Raji (cell line): ENCODE results near the gene CD109.

Experiments used
- POLR2A ChIP-seq: IDR thresholded peaks from 2 replicates; pipeline ENCODE4 v1.6.1; 2011; ENCODE audit warnings: low read depth, low read length, control low read depth; ENCODE audit not compliant: insufficient read depth

CD109 gene

GRCh38 chr6:73671911-73672685, 23.9 kb upstream of the CD109 start:
- no peak for TF ChIP-seq POLR2A

GRCh38 chr6:73675466-73676098, 20.4 kb upstream of the CD109 start:
- TF ChIP-seq POLR2A: no peak

GRCh38 chr6:73679009-73679408, 17.0 kb upstream of the CD109 start:
- TF ChIP-seq POLR2A: no peak

DNA sequence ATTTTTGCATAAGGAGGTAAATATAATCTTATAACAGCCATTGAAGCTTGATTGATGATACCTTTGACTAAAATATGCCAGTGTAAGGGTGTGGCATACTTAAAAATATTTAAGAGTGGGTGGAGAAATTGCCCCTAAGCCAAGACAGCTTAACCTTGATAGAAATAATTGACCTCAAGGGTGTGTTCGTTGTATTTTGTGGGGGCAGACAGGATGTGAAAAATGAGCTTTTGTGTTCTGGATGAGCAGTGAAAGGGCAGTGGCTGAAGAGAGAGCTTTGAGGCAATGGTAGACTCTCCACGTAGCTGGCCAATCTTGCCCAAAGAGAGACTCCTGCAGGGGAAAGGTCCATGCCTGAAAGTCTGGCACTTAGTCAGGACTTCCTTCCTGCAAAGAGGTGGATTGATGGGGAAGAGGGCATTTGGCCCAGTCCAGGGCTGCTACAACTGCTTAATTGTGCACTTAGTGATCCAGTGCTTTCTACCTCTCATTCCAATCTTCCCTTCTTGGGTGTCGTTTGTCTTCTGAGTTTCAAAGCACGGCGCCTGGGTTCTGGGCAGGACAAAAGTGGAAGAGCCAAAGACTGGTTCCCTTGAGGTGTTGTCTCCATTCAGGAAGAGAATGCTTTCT, 15.6 kb upstream of the CD109 start:
- TF ChIP-seq POLR2A: no peak

- TF ChIP-seq POLR2A: no peak
These were observed 7.7 kb upstream of the CD109 start for GRCh38 chr6:73688351-73688750.

- TF ChIP-seq POLR2A: no peak
These were observed 5.9 kb upstream of the CD109 start for GRCh38 chr6:73690056-73690455.

- no peak for TF ChIP-seq POLR2A
These were observed 4.5 kb upstream of the CD109 start for GRCh38 chr6:73691512-73691911.

DNA sequence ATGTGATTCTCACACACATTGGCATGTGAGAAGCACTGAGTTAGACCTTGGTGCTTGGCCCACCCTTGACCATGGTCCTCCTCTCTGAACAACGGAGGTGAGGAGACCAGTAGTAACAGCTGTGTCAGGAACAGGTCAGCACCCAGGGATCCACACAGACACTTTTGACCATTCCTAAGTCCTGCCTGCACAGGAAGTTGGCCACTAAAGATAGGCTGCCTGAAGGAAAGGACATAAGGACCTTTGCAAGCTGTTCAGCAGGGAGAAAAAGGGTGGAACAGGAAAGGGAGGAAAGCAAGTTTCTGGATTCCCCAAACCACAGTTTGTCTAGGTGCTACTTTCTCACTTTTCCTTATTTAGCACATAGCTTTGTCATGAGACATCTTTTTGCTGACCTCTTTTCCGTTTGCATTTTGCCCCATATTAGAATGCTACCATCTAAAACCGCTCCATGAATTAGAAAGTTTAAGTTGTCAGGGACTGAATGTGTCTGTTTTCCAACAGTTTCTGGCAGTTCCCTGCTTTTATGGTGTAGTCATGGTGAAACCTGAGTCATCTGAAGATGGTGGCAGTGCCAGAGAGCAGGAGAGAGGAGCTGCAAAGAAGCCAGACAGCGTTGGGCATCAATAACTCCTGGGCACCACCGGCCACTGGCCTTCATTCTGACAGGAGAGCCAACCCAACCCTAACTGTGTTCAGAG, 1.1 kb upstream of the CD109 start:
- no peak for TF ChIP-seq POLR2A

DNA sequence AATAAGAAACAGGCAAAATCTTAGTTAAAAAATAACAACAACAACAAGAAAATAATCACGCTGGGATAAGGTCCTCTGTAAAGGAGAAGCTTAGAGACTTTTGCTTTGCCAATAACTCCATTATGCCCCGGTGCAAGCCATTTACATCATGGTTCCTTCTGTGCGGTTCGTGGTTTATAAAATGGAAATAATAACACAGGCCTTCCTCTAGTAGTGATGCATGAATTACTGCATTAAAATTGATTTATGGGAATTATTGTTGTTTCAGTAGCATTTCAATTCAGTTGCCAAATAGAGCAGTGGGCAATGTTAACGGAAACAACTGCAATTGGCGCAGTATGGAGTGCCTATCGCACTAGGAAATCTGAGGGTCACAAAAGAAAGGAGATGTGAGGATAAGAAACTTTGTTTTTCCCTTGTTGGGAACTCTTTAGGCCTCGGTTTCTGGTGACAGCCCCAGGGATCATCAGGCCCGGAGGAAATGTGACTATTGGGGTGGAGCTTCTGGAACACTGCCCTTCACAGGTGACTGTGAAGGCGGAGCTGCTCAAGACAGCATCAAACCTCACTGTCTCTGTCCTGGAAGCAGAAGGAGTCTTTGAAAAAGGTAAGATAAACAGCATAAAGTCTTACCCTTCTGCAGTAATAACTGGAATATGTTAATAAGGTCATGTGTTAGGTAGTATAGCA, 1.1 kb downstream of the CD109 start:
- no peak for TF ChIP-seq POLR2A

DNA sequence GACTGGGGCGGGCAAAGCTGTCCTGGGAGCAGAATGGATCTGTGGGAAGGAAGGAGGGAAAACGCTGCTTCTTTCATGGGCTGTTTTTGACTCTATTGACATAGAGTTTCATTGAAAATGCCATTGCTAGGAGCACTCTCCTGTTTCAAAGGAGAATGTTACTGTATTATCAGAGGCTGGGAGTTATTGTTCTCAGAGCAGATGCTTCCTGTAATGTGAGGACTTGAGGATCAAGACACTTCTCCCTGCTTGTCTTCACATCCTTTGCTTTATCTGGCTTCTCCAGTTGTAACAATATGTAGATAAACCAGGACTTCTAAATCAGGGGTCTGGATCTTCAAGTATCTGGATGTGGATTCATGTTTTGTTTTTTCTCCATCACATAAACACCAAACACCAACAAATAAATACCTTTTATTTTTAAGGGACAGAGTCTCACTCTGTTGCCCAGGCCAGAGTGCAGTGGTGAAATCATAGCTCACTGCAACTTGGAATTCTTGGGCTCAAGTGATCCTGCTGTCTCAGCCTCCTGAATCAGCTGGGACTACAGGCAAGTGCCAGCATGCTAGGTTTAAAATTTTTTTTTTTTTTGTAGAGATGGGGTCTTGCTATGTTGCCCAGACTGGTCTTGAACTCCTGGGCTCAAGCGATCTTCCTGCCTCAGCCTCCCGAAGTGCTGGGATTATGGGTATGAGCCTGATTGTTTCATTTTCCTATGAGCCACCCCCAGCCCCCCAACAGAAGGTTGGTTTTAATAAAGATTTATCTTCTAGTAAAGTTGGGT, 3.9 kb downstream of the CD109 start:
- TF ChIP-seq POLR2A: no peak

GRCh38 chr6:73702444-73702843, 6.4 kb downstream of the CD109 start:
- TF ChIP-seq POLR2A: no peak

GRCh38 chr6:73703466-73703865, 7.5 kb downstream of the CD109 start:
- no peak for TF ChIP-seq POLR2A

DNA sequence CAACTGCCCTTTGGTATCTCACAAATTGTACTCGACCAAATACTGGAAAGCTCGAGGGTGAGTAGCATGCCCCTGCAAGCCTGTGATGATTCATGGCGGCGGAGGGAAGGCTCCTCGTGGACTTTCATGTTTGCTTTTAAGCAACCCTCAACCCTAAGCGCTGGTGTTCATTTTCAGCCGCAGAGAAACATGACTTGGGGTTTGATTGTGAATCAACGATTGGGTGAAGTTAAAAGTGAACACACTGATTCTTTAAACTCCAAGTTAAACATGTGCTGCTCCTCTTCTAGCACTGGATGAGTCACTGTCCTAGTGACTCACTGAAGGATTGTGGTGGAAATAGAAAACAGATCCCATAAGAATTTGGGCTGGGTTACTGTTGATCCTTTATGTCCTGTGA, 8.3 kb downstream of the CD109 start:
- no peak for TF ChIP-seq POLR2A

- no peak for TF ChIP-seq POLR2A
These were observed 8.8 kb downstream of the CD109 start for GRCh38 chr6:73704798-73705197.
